Neural progenitor cell (in vitro differentiated cells): Measurements from ENCODE around the gene DLGAP4.

Source experiments
- EZH2phosphoT487 ChIP-seq: fragments of 200-600 bp; sonication (generic); IDR thresholded peaks from 2 replicates; pipeline ENCODE4 v1.6.1; 2017; ENCODE audit warnings: antibody characterized with exemption
- TF ChIP-seq, protein P1 (sequence below): fragments of 200-600 bp; sonication (generic); IDR thresholded peaks from 2 replicates; pipeline ENCODE4 v1.5.1; 2017; ENCODE audit warnings: antibody characterized with exemption, mild to moderate bottlenecking

DNA sequence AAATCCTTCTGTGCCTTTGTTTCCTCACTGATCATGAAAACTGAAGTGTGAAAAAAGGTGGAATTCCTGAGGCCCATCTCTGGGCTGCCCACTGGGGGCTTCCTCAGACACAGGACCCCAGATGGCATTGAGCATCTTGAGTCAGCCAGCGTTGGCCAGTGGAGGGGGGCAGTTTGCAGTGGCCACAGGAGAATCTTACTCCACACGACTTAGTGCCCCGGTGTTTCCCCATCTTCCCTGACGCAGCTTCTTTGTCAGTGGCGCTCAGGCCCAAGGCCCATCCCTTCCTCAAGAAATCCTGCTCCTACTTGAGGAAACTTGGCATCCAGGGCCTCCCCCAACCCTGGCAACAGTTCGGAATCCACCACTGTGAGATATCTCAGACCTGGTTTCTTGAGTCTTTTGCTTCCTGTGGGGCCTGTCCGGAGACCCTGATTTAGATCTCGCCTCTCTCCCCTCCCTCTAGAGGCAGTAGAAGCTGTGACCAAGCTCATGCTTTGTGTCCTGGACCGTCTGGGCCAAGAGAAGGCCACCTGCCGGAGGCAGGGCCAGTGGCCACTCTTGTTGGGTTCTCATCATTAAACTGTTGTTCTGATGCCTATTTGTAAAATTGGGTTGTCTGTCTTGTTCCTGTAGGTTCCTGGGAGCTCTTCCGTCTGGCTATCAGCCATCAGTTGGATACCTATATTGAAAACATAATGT lies 20.2 kb upstream of the DLGAP4 start:
- TF ChIP-seq, protein P1, sequence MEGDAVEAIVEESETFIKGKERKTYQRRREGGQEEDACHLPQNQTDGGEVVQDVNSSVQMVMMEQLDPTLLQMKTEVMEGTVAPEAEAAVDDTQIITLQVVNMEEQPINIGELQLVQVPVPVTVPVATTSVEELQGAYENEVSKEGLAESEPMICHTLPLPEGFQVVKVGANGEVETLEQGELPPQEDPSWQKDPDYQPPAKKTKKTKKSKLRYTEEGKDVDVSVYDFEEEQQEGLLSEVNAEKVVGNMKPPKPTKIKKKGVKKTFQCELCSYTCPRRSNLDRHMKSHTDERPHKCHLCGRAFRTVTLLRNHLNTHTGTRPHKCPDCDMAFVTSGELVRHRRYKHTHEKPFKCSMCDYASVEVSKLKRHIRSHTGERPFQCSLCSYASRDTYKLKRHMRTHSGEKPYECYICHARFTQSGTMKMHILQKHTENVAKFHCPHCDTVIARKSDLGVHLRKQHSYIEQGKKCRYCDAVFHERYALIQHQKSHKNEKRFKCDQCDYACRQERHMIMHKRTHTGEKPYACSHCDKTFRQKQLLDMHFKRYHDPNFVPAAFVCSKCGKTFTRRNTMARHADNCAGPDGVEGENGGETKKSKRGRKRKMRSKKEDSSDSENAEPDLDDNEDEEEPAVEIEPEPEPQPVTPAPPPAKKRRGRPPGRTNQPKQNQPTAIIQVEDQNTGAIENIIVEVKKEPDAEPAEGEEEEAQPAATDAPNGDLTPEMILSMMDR: no peak
- TF ChIP-seq EZH2phosphoT487: no peak
